SH-SY5Y (cell line): ENCODE measurements around the gene AGAP1.

ENCODE experiments used
- GATA2 ChIP-seq: IDR thresholded peaks from 2 replicates; pipeline ENCODE4 v1.6.1; 2011; ENCODE audit warnings: mild to moderate bottlenecking, low read depth, low read length
- GATA3 ChIP-seq: IDR thresholded peaks from 2 replicates; pipeline ENCODE4 v1.6.1; 2011; ENCODE audit warnings: low read depth, mild to moderate bottlenecking, low read length, moderate library complexity

DNA sequence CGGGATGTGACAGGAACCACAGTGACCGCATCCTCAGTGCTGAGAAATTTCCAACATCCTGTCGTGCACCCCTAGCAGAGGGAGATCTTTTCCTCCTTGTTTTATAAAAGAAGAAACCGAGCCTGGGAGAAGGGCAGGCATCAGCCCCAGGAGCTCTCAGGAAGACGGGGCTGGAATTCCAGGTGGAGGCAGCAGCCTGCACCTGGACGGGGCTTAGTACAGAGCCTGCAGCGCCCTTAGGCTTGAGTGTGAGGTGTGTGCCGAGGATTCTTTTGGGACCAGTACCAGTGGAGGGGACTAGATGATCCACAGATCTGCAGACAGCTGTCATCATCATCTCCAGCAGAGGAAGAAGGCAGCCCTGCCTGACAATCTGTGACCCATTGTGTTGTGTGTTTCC lies 525.6 kb downstream of the AGAP1 start:
- TF ChIP-seq GATA3 = no peak
- no peak for TF ChIP-seq GATA2
